Measurements from ENCODE around the gene LRRC32.

GRCh38 chr11:76649011-76649410 is 21.5 kb downstream of the LRRC32 start:
- no peak for TF ChIP-seq CTCF (conservative IDR thresholded peaks at IDR 0.05; ENCODE audit: low read depth, low read length)
- no peak for TF ChIP-seq FOS (IDR thresholded peaks at IDR 0.05; ENCODE audit: low read depth, low read length)
- TF ChIP-seq RFX5 (IDR thresholded peaks at IDR 0.05; ENCODE audit: low read depth, low read length), result no peak
- no peak for TF ChIP-seq MXI1 (IDR thresholded peaks at IDR 0.05; ENCODE audit: borderline replicate concordance, low read depth, low read length)
- TF ChIP-seq RAD21 (IDR thresholded peaks at IDR 0.05; ENCODE audit: low read length), result no peak
- TF ChIP-seq CEBPB (IDR thresholded peaks at IDR 0.05; ENCODE audit: low read depth, low read length), result no peak
- no peak for TF ChIP-seq SMC3 (IDR thresholded peaks at IDR 0.05; ENCODE audit: low read depth, low read length)
- TF ChIP-seq POLR2A (IDR thresholded peaks at IDR 0.05; ENCODE audit: low read depth, low read length), result no peak
- TF ChIP-seq RCOR1 (IDR thresholded peaks at IDR 0.05; ENCODE audit: insufficient replicate concordance, low read length), result no peak

Measured in IMR-90 (cell line).